ENCODE results near the gene BEND5.

BEND5 gene

GRCh38 chr1:48680411-48681035 lies 96.2 kb downstream of the BEND5 start:
- no peak for DNase-seq (ENCODE audit: low read depth)

GRCh38 chr1:48679859-48680258 lies 96.8 kb downstream of the BEND5 start:
- no peak for DNase-seq (ENCODE audit: low read depth)

DNA sequence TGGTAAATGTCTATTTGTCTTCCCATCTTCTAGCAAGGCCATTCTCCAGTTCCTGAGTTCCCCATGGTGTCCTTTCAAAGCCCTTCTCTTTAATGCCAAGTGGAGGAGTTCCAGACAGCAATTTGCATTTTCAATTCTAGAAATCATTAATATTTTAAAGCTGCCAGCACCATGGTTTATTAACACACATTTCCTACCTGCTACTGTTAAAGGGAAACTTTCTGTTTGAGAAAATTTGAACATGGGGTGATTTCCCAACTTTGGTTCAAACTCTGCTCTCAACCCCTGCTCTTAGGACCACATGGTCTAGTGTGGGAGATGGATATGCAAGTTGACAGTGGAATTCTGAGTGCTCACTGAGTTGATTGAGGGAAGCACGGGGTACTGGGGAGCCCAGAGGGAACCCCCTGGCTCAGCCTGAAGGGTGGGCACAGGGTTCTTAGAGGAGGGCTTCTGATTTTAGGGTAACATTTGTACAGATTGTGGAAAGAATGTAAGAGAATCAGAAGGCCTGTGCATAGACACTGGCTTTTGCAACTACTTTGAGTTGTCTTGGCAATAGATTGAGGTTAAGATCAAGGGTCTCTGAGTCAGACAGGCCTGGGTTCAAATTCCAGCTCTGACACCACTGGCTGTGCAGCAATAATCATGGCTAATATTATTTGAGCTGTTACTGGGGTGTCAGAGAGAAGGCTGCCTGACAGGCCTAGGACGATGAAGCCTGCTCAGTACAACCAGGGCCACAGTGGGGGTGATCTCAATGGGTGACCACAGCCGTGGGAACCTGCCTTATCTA lies 97.8 kb downstream of the BEND5 start:
- DNase-seq (ENCODE audit: low read depth): no peak

Data from stimulated activated CD8-positive, alpha-beta memory T cell treated with anti-CD3 and anti-CD28 coated beads, Interleukin-15, amount 100 ng/mL, for 24 hours (primary cell).